Measurements from ENCODE around the gene PTPRD. TPM values are rescaled to one million over a fixed set of nuclear protein-coding genes. Genes with fewer than 3 reads are reported as not detected.

PTPRD gene
- total RNA-seq, 1 donor from 2014 or later, result 6.9 TPM

GRCh38 chr9:8315211-8315610 is 2297.6 kb downstream of the PTPRD start:
- Histone ChIP-seq H3K4me1 (no peaks in the 10 kb centered on the region), H3K4me3 (no peak overlapping the region), H3K27me3 (no peaks in the 10 kb centered on the region), H3K27ac (no peak overlapping the region), H3K36me3 (no peaks in the 10 kb centered on the region), H3K9me3 (peaks cover 0 to 8% of the 10 kb centered on the region in 2 donors)
- intact Hi-C loops (cut with DNase I), result no loop called here
- no peak for DNase-seq (ENCODE audit: low spot score in 2 of 2)
- no peak for TF ChIP-seq CTCF (IDR thresholded peaks at IDR 0.05)

GRCh38 chr9:8309258-8309657 is 2303.5 kb downstream of the PTPRD start:
- no peaks in the 10 kb centered on the region for H3K27me3 ChIP-seq
- intact Hi-C loops (cut with DNase I), result no loop called here
- no peak for DNase-seq (ENCODE audit: low spot score in 2 of 2)
- H3K36me3 ChIP-seq, result no peaks in the 10 kb centered on the region
- no peak overlapping the region for H3K4me3 ChIP-seq
- no peak overlapping the region for H3K27ac ChIP-seq
- no peaks in the 10 kb centered on the region for H3K4me1 ChIP-seq
- no peak for TF ChIP-seq CTCF (IDR thresholded peaks at IDR 0.05)
- peaks cover 0 to 8% of the 10 kb centered on the region in 2 donors for H3K9me3 ChIP-seq

GRCh38 chr9:8304720-8305119 is 2308.1 kb downstream of the PTPRD start:
- Histone ChIP-seq H3K27ac (no peak overlapping the region), H3K27me3 (no peaks in the 10 kb centered on the region), H3K9me3 (no peaks in the 10 kb centered on the region), H3K4me3 (no peak overlapping the region), H3K4me1 (no peaks in the 10 kb centered on the region), H3K36me3 (no peaks in the 10 kb centered on the region)
- no peak for TF ChIP-seq CTCF (IDR thresholded peaks at IDR 0.05)
- intact Hi-C loops (cut with DNase I), result no loop called here
- no peak for DNase-seq (ENCODE audit: low spot score in 2 of 2)

- H3K36me3 ChIP-seq, result no peaks in the 10 kb centered on the region
- intact Hi-C loops (cut with DNase I), result no loop called here
- no peak for TF ChIP-seq CTCF (IDR thresholded peaks at IDR 0.05)
- H3K4me1 ChIP-seq, result no peaks in the 10 kb centered on the region
- H3K4me3 ChIP-seq, result no peak overlapping the region
- H3K9me3 ChIP-seq, result no peaks in the 10 kb centered on the region
- no peaks in the 10 kb centered on the region for H3K27me3 ChIP-seq
- H3K27ac ChIP-seq, result no peak overlapping the region
- no peak for DNase-seq (ENCODE audit: low spot score in 2 of 2)
Measured at GRCh38 chr9:8301296-8301695, 2311.5 kb downstream of the PTPRD start.

- H3K4me1 ChIP-seq, result no peaks in the 10 kb centered on the region
- H3K27ac ChIP-seq, result no peak overlapping the region
- no peaks in the 10 kb centered on the region for H3K36me3 ChIP-seq
Measured at GRCh38 chr9:8297047-8297446, 2315.8 kb downstream of the PTPRD start.

More at GRCh38 chr9:8297047-8297446, 2315.8 kb downstream of the PTPRD start:
- no peaks in the 10 kb centered on the region for H3K9me3 ChIP-seq
- H3K4me3 ChIP-seq, result no peak overlapping the region
- H3K27me3 ChIP-seq, result no peaks in the 10 kb centered on the region
- TF ChIP-seq CTCF (IDR thresholded peaks at IDR 0.05), result no peak
- intact Hi-C loops (cut with DNase I), result no loop called here
- no peak for DNase-seq (ENCODE audit: low spot score in 2 of 2)
